ENCODE data around the gene SYNGAP1. TPM values are rescaled to one million over a fixed set of nuclear protein-coding genes. Genes with fewer than 3 reads are reported as not detected.
A peak's percentile ranks its signal among the peaks of the same experiment; 100 is the strongest.

SYNGAP1 gene
- polyA plus RNA-seq, 2 of the 4 experiments (the other 2 are of a cell fraction) = 2.2 to 10.8 TPM

GRCh38 chr6:33428224-33428965 lies 8.5 kb downstream of the SYNGAP1 start:
- Histone ChIP-seq H3K27ac (peak overlapping the region; percentile 89 to 98), H3K9me3 (no peaks in the 10 kb centered on the region), H3K4me2 (peak overlapping the region; percentile 90), H3K4me3 (peak overlapping the region; percentile 69), H3K4me1 (peaks cover 46% of the 10 kb centered on the region)
- ChIA-PET POLR2A (interaction anchor here (2.7 kb wide), 1 partner anchor 26 kb away, joined by 11 read pairs; the partner anchor contains the start of gene ZBTB9), CTCF (no interaction called here)
- no peak for FAIRE-seq
- 22% methylated on average over 8 of the region's 33 CpGs for WGBS (ENCODE audit: missing lambda C conversion rate)
- peak; percentile 46 to 83 for DNase-seq (ENCODE audit: low read depth in 1 of 2, low spot score in 1 of 2)
- TF ChIP-seq POLR2AphosphoS2 (conservative IDR thresholded peaks at IDR 0.05; ENCODE audit: low read length) = no peak
- TF ChIP-seq MAX (IDR thresholded peaks at IDR 0.05) = peak; percentile 66; the same call in 1 of the 2 replicates
- peak; percentile 22 to 42 for ATAC-seq

GRCh38 chr6:33428966-33429749 lies 9.3 kb downstream of the SYNGAP1 start:
- H3K9me3 ChIP-seq = no peaks in the 10 kb centered on the region
- DNase-seq (ENCODE audit: low read depth in 1 of 2, low spot score in 1 of 2) = no peak
- no peak for FAIRE-seq
- ChIA-PET POLR2A (interaction anchor here (2.7 kb wide), 1 partner anchor 25 kb away, joined by 11 read pairs; the partner anchor contains the start of gene ZBTB9), CTCF (no interaction called here)
- ATAC-seq = no peak
- H3K4me1 ChIP-seq = peaks cover 46% of the 10 kb centered on the region
- H3K27ac ChIP-seq = peak overlapping the region in 1 of 2 experiments; percentile 98; a peak in 3 of 6 replicates
- 92% methylated on average over 5 of the region's 5 CpGs for WGBS (ENCODE audit: missing lambda C conversion rate)
- peak overlapping the region; percentile 90 for H3K4me2 ChIP-seq
- TF ChIP-seq PHF8 (IDR thresholded peaks at IDR 0.05; ENCODE audit: borderline replicate concordance, low read depth) = no peak
- TF ChIP-seq USF2 (IDR thresholded peaks at IDR 0.05) = no peak
- no peak for TF ChIP-seq NR3C1 (IDR thresholded peaks at IDR 0.05)
- no peak for TF ChIP-seq RFX5 (IDR thresholded peaks at IDR 0.05)
- TF ChIP-seq HES2 (IDR thresholded peaks at IDR 0.05) = no peak
- TF ChIP-seq SREBF2 (IDR thresholded peaks at IDR 0.05) = no peak
- H3K4me3 ChIP-seq = no peak overlapping the region

GRCh38 chr6:33429750-33430052 lies 9.8 kb downstream of the SYNGAP1 start:
- CTCF ChIA-PET = no interaction called here

More at GRCh38 chr6:33429750-33430052, 9.8 kb downstream of the SYNGAP1 start:
- POLR2A ChIA-PET = interaction anchor here (2.7 kb wide), 1 partner anchor 25 kb away, joined by 11 read pairs; the partner anchor contains the start of gene ZBTB9
- 85% methylated on average over 2 of the region's 2 CpGs for WGBS (ENCODE audit: missing lambda C conversion rate)
- Histone ChIP-seq H3K4me3 (no peak overlapping the region), H3K4me2 (peak overlapping the region; percentile 13; the same call in 1 of the 3 replicates), H3K9me3 (no peaks in the 10 kb centered on the region), H3K4me1 (peaks cover 42% of the 10 kb centered on the region), H3K27ac (no peak overlapping the region)
- ATAC-seq = no peak
- DNase-seq (ENCODE audit: low read depth in 1 of 2, low spot score in 1 of 2) = no peak
- TF ChIP-seq EHMT2 (IDR thresholded peaks at IDR 0.05; ENCODE audit: low read depth) (no peak), KDM1A (IDR thresholded peaks at IDR 0.05; ENCODE audit: low read depth) (no peak), PBX3 (IDR thresholded peaks at IDR 0.05) (no peak), RNF2 (IDR thresholded peaks at IDR 0.05; ENCODE audit: borderline replicate concordance, low read depth) (no peak), POLR2A (IDR thresholded peaks at IDR 0.05; ENCODE audit: low read length) (no peak), HEYL (CRISPR knock-in tag; IDR thresholded peaks at IDR 0.05) (no peak), MYC (IDR thresholded peaks at IDR 0.05; ENCODE audit: borderline replicate concordance, low read length) (no peak), CBX8 (IDR thresholded peaks at IDR 0.05) (no peak), ZNF302 (CRISPR knock-in tag; IDR thresholded peaks at IDR 0.05) (no peak), CHD2 (IDR thresholded peaks at IDR 0.05; ENCODE audit: low read length, partially characterized antibody) (no peak), ATOH8 (CRISPR knock-in tag; IDR thresholded peaks at IDR 0.05; ENCODE audit: low read depth) (no peak), RAD21 (conservative IDR thresholded peaks at IDR 0.05 in 1 of 2, IDR thresholded peaks at IDR 0.05 in 1 of 2) (no peak)
- no peak for FAIRE-seq
